Measurements from ENCODE around the gene CLEC3B.

Gene CLEC3B

DNA sequence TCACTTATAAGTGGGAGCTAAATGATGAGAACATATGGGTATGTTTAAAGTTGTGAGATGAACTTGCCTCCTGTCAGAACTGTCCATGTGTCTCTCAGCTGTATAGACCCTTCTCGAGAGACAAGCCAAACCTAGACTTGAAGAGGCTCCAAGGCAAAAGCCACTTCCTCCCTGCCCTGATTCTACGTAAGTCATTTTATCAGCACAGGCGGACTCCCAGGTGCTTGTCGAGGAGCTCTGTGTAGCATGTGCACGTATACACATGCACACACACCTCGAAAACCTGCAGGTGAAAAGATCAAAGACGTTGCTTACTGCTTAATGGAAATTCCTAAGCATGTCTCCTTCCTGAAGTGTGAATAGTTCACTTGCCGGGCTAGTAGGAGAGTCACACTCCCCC is 5.6 kb upstream of the CLEC3B start (continued):
- TF ChIP-seq PRDM4 (tag by site-specific recombination; IDR thresholded peaks at IDR 0.05) (no peak), GLI2 (tag by site-specific recombination; IDR thresholded peaks at IDR 0.05; ENCODE audit: borderline replicate concordance, low read depth) (no peak), ZNF768 (tag by site-specific recombination; IDR thresholded peaks at IDR 0.05) (no peak)
- TF ChIP-seq, protein P1, sequence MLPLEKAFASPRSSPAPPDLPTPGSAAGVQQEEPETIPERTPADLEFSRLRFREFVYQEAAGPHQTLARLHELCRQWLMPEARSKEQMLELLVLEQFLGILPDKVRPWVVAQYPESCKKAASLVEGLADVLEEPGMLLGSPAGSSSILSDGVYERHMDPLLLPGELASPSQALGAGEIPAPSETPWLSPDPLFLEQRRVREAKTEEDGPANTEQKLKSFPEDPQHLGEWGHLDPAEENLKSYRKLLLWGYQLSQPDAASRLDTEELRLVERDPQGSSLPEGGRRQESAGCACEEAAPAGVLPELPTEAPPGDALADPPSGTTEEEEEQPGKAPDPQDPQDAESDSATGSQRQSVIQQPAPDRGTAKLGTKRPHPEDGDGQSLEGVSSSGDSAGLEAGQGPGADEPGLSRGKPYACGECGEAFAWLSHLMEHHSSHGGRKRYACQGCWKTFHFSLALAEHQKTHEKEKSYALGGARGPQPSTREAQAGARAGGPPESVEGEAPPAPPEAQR (tag by site-specific recombination; IDR thresholded peaks at IDR 0.05), result no peak

- TF ChIP-seq ZEB2 (tag by site-specific recombination; IDR thresholded peaks at IDR 0.05) (no peak), KLF1 (tag by site-specific recombination; IDR thresholded peaks at IDR 0.05) (peak; percentile 35; the same call in 1 of the 2 replicates)
- ChIA-PET POLR2A (no interaction called here), CTCF (interaction anchor here (0.7 to 1.2 kb wide), 2 partner anchors 17 to 73 kb away, joined by 3 read pairs; no protein-coding TSS in a partner anchor)
- H3K9me3 ChIP-seq (ENCODE audit: control insufficient read depth, insufficient read depth, low read depth, low read length), result no peaks in the 10 kb centered on the region
- H3K27ac ChIP-seq (ENCODE audit: extremely low read depth, low read depth, low read length), result no peak overlapping the region
- H3K4me1 ChIP-seq (ENCODE audit: control insufficient read depth, insufficient read depth, low read length), result 0 out of 2 replicates have a peak, but pooled peaks cover 2% of the 10 kb centered on the region
- H3K36me3 ChIP-seq (ENCODE audit: control insufficient read depth in 2 of 2, insufficient read depth in 1 of 2, low read length in 2 of 2), result no peaks in the 10 kb centered on the region
- H3K4me3 ChIP-seq (ENCODE audit: low read depth, low read length), result no peak overlapping the region
Measured at GRCh38 chr3:45021524-45022297, 4.4 kb upstream of the CLEC3B start.

- Histone ChIP-seq H3K4me3 (ENCODE audit: low read depth, low read length) (no peak overlapping the region), H3K36me3 (ENCODE audit: control insufficient read depth in 2 of 2, insufficient read depth in 1 of 2, low read length in 2 of 2) (no peaks in the 10 kb centered on the region), H3K9me3 (ENCODE audit: control insufficient read depth, insufficient read depth, low read depth, low read length) (no peaks in the 10 kb centered on the region), H3K27ac (ENCODE audit: extremely low read depth, low read depth, low read length) (no peak overlapping the region), H3K4me1 (ENCODE audit: control insufficient read depth, insufficient read depth, low read length) (0 out of 2 replicates have a peak, but pooled peaks cover 2% of the 10 kb centered on the region)
- ChIA-PET POLR2A (no interaction called here), CTCF (no interaction called here)
- no peak for TF ChIP-seq ZNF449 (tag by site-specific recombination; IDR thresholded peaks at IDR 0.05)
- TF ChIP-seq ZNF514 (tag by site-specific recombination; IDR thresholded peaks at IDR 0.05), result no peak
- peak; percentile 12; the same call in 1 of the 2 replicates for TF ChIP-seq ZIC2 (tag by site-specific recombination; IDR thresholded peaks at IDR 0.05)
- peak; percentile 76 for TF ChIP-seq KLF1 (tag by site-specific recombination; IDR thresholded peaks at IDR 0.05)
- TF ChIP-seq GLIS1 (tag by site-specific recombination; IDR thresholded peaks at IDR 0.05), result peak; percentile 76
Measured at GRCh38 chr3:45023675-45024074, 2.4 kb upstream of the CLEC3B start.

GRCh38 chr3:45024542-45025255 is 1.4 kb upstream of the CLEC3B start:
- Histone ChIP-seq H3K36me3 (ENCODE audit: control insufficient read depth in 2 of 2, insufficient read depth in 1 of 2, low read length in 2 of 2) (no peaks in the 10 kb centered on the region), H3K9me3 (ENCODE audit: control insufficient read depth, insufficient read depth, low read depth, low read length) (no peaks in the 10 kb centered on the region), H3K4me1 (ENCODE audit: control insufficient read depth, insufficient read depth, low read length) (0 out of 2 replicates have a peak, but pooled peaks cover 2% of the 10 kb centered on the region), H3K27ac (ENCODE audit: extremely low read depth, low read depth, low read length) (no peak overlapping the region), H3K4me3 (ENCODE audit: low read depth, low read length) (no peak overlapping the region)
- peak; percentile 57 for TF ChIP-seq FEZF1 (tag by site-specific recombination; IDR thresholded peaks at IDR 0.05)
- TF ChIP-seq ZNF114 (tag by site-specific recombination; IDR thresholded peaks at IDR 0.05), result no peak
- TF ChIP-seq GLIS1 (tag by site-specific recombination; IDR thresholded peaks at IDR 0.05), result peak; percentile 54
- ChIA-PET CTCF (no interaction called here), POLR2A (no interaction called here)
